PC-9 (cell line): ENCODE results near the gene TRAF2. TPM values are rescaled to one million over a fixed set of nuclear protein-coding genes. Genes with fewer than 3 reads are reported as not detected.

ENCODE experiments used
- BruUV-seq: library from RNA; stranded (reverse); fragments of 400-500 nt; replicated peaks from 2 replicates; lab custom pipeline; 2021; lab: Mats Ljungman, UMichigan
- CTCF ChIA-PET: fragments of 300-600 bp; sonication (Branson Sonifier 250); formaldehyde crosslinking; loops from one replicate; lab custom pipeline; 2022; ENCODE audit warnings: antibody characterized with exemption; lab: Charles Lee
- POLR2A ChIA-PET: fragments of 300-600 bp; sonication (Branson Sonifier 250); formaldehyde crosslinking; loops from one replicate; lab custom pipeline; 2022; ENCODE audit warnings: antibody characterized with exemption; ENCODE audit not compliant: unreplicated experiment; lab: Charles Lee
- DNase-seq, 2 experiments: peaks; one replicate each; pipeline versions ENCODE4 v3.0.0 to v3.0.0-alpha.2; 2015 to 2022; ENCODE audit warnings: mixed read lengths in 1 of 2
- H2AFZ ChIP-seq: fragments of 200-600 bp; sonication (generic); 2 replicates; pipeline ENCODE4 v1.8.1; 2017; ENCODE audit warnings: antibody characterized with exemption
- H3F3A ChIP-seq: fragments of 200-600 bp; sonication (generic); 2 replicates; pipeline ENCODE4 v1.8.1; 2017; ENCODE audit warnings: antibody characterized with exemption, mild to moderate bottlenecking, low read depth; ENCODE audit not compliant: insufficient read depth
- H3K27ac ChIP-seq: fragments of 200-600 bp; sonication (generic); 2 replicates; pipeline ENCODE4 v1.6.1; 2016; ENCODE audit warnings: mixed run types
- H3K27me3 ChIP-seq: fragments of 200-600 bp; sonication (generic); 2 replicates; pipeline ENCODE4 v1.6.1; 2016; ENCODE audit warnings: low read depth, mixed run types; ENCODE audit not compliant: insufficient read depth
- H3K36me3 ChIP-seq: fragments of 200-600 bp; sonication (generic); 2 replicates; pipeline ENCODE4 v1.6.1; 2016; ENCODE audit warnings: low read depth, mixed run types
- H3K4me1 ChIP-seq: fragments of 200-600 bp; sonication (generic); replicated peaks from 2 replicates; pipeline ENCODE4 v1.6.1; 2016; ENCODE audit warnings: mixed run types; ENCODE audit not compliant: insufficient read depth
- H3K4me2 ChIP-seq: fragments of 200-600 bp; sonication (generic); 2 replicates; pipeline ENCODE4 v1.6.1; 2017; ENCODE audit warnings: mixed run types
- H3K4me3 ChIP-seq: fragments of 200-600 bp; sonication (generic); 2 replicates; pipeline ENCODE4 v1.6.1; 2016; ENCODE audit warnings: mixed run types
- H3K79me2 ChIP-seq: fragments of 200-600 bp; sonication (generic); 2 replicates; pipeline ENCODE4 v1.6.1; 2017; ENCODE audit warnings: low read depth, mixed run types
- H3K9me2 ChIP-seq: fragments of 200-600 bp; sonication (generic); 2 replicates; pipeline ENCODE4 v1.8.1; 2017; ENCODE audit warnings: mild to moderate bottlenecking; ENCODE audit not compliant: insufficient read depth
- H3K9me3 ChIP-seq: fragments of 200-600 bp; sonication (generic); 2 replicates; pipeline ENCODE4 v1.8.1; 2016; ENCODE audit warnings: low read depth; ENCODE audit not compliant: insufficient read depth
- H4K20me1 ChIP-seq: fragments of 200-600 bp; sonication (generic); 2 replicates; pipeline ENCODE4 v1.8.1; 2017; ENCODE audit not compliant: insufficient read depth
- CTCF ChIP-seq: fragments of 200-600 bp; sonication (generic); conservative IDR thresholded peaks from 2 replicates; pipeline ENCODE4 v1.6.1; 2017; ENCODE audit warnings: mixed run types, antibody characterized with exemption, mild to moderate bottlenecking, moderate library complexity
- EZH2 ChIP-seq: fragments of 200-600 bp; sonication (generic); IDR thresholded peaks from 2 replicates; pipeline ENCODE4 v1.8.0; 2017; ENCODE audit warnings: antibody characterized with exemption, low read depth
- intact Hi-C: fragments of 100-400 bp; cut with micrococcal nuclease; formaldehyde crosslinking; loops from one replicate; pipeline ENCODE4 v1.10.0; 2022; ENCODE audit not compliant: unreplicated experiment
- total RNA-seq: library from RNA; stranded (reverse); gene quantifications from 2 replicates; pipeline ENCODE4 v1.2.3, GENCODE V29; 2021

Gene TRAF2
- total RNA-seq, 1 experiment from 2014 or later = 42.7 TPM

GRCh38 chr9:136947028-136947891, 60.9 kb downstream of the TRAF2 start:
- no peaks in the 10 kb centered on the region; the same call in 1 of the 2 replicates for H4K20me1 ChIP-seq
- intact Hi-C loops = no loop called here
- H3K4me3 ChIP-seq = no peak overlapping the region
- H3K27me3 ChIP-seq = no peaks in the 10 kb centered on the region
- DNase-seq = no peak
- TF ChIP-seq CTCF = no peak
- TF ChIP-seq EZH2 = no peak
- peaks cover 18% of the 10 kb centered on the region for H3K79me2 ChIP-seq
- no peak overlapping the region for H2AFZ ChIP-seq
- BruUV-seq = no TSS peak
- ChIA-PET CTCF (interaction anchor here (0.5 to 2.2 kb wide), 13 partner anchors 31 to 139 kb away, joined by 3 to 46 read pairs (median 5); partner anchors contain the start of genes CLIC3 and MAN1B1), POLR2A (interaction anchor here (0.5 to 1.2 kb wide), 5 partner anchors 49 to 545 kb away, joined by 3 to 9 read pairs (median 4); partner anchors contain the start of gene CLIC3)
- H3K36me3 ChIP-seq = peaks cover 4% of the 10 kb centered on the region; the same call in 1 of the 2 replicates
- no peaks in the 10 kb centered on the region for H3K9me2 ChIP-seq
- peaks cover 26% of the 10 kb centered on the region for H3K4me1 ChIP-seq
- H3K9me3 ChIP-seq = no peaks in the 10 kb centered on the region
- peaks cover 21% of the 10 kb centered on the region; the same call in 1 of the 2 replicates for H3F3A ChIP-seq
- H3K27ac ChIP-seq = no peak overlapping the region
- H3K4me2 ChIP-seq = no peak overlapping the region

GRCh38 chr9:136947955-136948510, 61.7 kb downstream of the TRAF2 start:
- Histone ChIP-seq H3K79me2 (peaks cover 10% of the 10 kb centered on the region), H3K36me3 (no peaks in the 10 kb centered on the region), H3K9me2 (no peaks in the 10 kb centered on the region), H3K4me3 (no peak overlapping the region), H3K27ac (peak overlapping the region; percentile 34; the same call in 1 of the 2 replicates), H3F3A (peaks cover 21% of the 10 kb centered on the region; the same call in 1 of the 2 replicates), H3K27me3 (no peaks in the 10 kb centered on the region), H3K9me3 (no peaks in the 10 kb centered on the region), H2AFZ (no peak overlapping the region), H4K20me1 (no peaks in the 10 kb centered on the region; the same call in 1 of the 2 replicates), H3K4me2 (no peak overlapping the region), H3K4me1 (peaks cover 24% of the 10 kb centered on the region)
- intact Hi-C loops = loop anchor here (1.0 kb wide), 2 partner anchors 87 to 101 kb away; no protein-coding TSS in a partner anchor
- BruUV-seq = no TSS peak
- POLR2A ChIA-PET = interaction anchor here (0.5 to 1.2 kb wide), 9 partner anchors 32 to 544 kb away, joined by 3 to 10 read pairs (median 4); partner anchors contain the start of gene CLIC3
- CTCF ChIA-PET = interaction anchor here (0.6 to 2.2 kb wide), 19 partner anchors 30 to 423 kb away, joined by 3 to 46 read pairs (median 4); partner anchors contain the start of genes CLIC3, FUT7 and MAN1B1
- DNase-seq = peak; percentile 61 to 74
- TF ChIP-seq EZH2 (no peak), CTCF (peak; percentile 66)

- H3K4me3 ChIP-seq = peak overlapping the region; percentile 77
- CTCF ChIA-PET = interaction anchor here (0.7 kb wide), 1 partner anchor 29 kb away, joined by 5 read pairs; no protein-coding TSS in a partner anchor
- intact Hi-C loops = no loop called here
Measured at GRCh38 chr9:136949239-136949816, 63.0 kb downstream of the TRAF2 start.

More at GRCh38 chr9:136949239-136949816, 63.0 kb downstream of the TRAF2 start:
- no peaks in the 10 kb centered on the region for H3K27me3 ChIP-seq
- H3K36me3 ChIP-seq = no peaks in the 10 kb centered on the region
- H3K4me2 ChIP-seq = peak overlapping the region; percentile 99
- H3F3A ChIP-seq = peaks cover 21% of the 10 kb centered on the region; the same call in 1 of the 2 replicates
- H3K79me2 ChIP-seq = no peaks in the 10 kb centered on the region
- no TSS peak for BruUV-seq
- no peaks in the 10 kb centered on the region for H4K20me1 ChIP-seq
- peaks cover 20% of the 10 kb centered on the region for H3K4me1 ChIP-seq
- no peaks in the 10 kb centered on the region for H3K9me2 ChIP-seq
- POLR2A ChIA-PET = interaction anchor here (0.5 to 0.6 kb wide), 2 partner anchors 43 to 138 kb away, joined by 3 to 6 read pairs; partner anchors contain the start of genes MAN1B1 and PAXX
- peak overlapping the region; percentile 68 for H3K27ac ChIP-seq
- no peak for DNase-seq
- peak overlapping the region; percentile 94 for H2AFZ ChIP-seq
- TF ChIP-seq EZH2 (no peak), CTCF (no peak)
- H3K9me3 ChIP-seq = no peaks in the 10 kb centered on the region
